Liver (tissue), 9 donors: ENCODE data around the gene CSNK1D. TPM values are rescaled to one million over a fixed set of nuclear protein-coding genes. Genes with fewer than 3 reads are reported as not detected.

Source experiments
- DNase-seq: peaks from one replicate; pipeline ENCODE4 v3.0.0-alpha.2; 2017; ENCODE audit warnings: low spot score
- H3K27ac ChIP-seq, 2 donors: one replicate each; pipeline ENCODE4 v1.7.0; 2013; ENCODE audit warnings: inconsistent platforms in 2 of 2, low read length in 2 of 2, control low read depth in 1 of 2, low read depth in 1 of 2, mild to moderate bottlenecking in 1 of 2
- H3K27me3 ChIP-seq, 4 donors: one replicate each; pipeline versions ENCODE4 v1.6.1 to v1.7.0; 2013; ENCODE audit warnings: low read length in 3 of 4, inconsistent platforms in 1 of 4, mild to moderate bottlenecking in 1 of 4, moderate library complexity in 1 of 4; ENCODE audit not compliant: control insufficient read depth in 4 of 4, insufficient read depth in 4 of 4
- H3K36me3 ChIP-seq, 4 donors: one replicate each; pipeline versions ENCODE4 v1.6.1 to v1.7.0; 2013; ENCODE audit warnings: low read length in 3 of 4, mild to moderate bottlenecking in 3 of 4, low read depth in 1 of 4, moderate library complexity in 1 of 4; ENCODE audit not compliant: control insufficient read depth in 4 of 4, insufficient read depth in 3 of 4
- H3K4me1 ChIP-seq, 4 donors: one replicate each; pipeline versions ENCODE4 v1.6.1 to v1.7.0; 2013; ENCODE audit warnings: low read length in 3 of 4, mild to moderate bottlenecking in 3 of 4, moderate library complexity in 1 of 4; ENCODE audit not compliant: control insufficient read depth in 4 of 4, insufficient read depth in 4 of 4
- H3K4me3 ChIP-seq, 3 donors: one replicate each; pipeline versions ENCODE4 v1.6.1 to v1.7.0; 2013; ENCODE audit warnings: low read length in 3 of 3, control low read depth in 1 of 3, low read depth in 1 of 3, mild to moderate bottlenecking in 1 of 3
- H3K9ac ChIP-seq, 2 donors: one replicate each; pipeline ENCODE4 v1.7.0; 2013; ENCODE audit warnings: low read length in 2 of 2, mild to moderate bottlenecking in 2 of 2, moderate library complexity in 2 of 2, control low read depth in 1 of 2, low read depth in 1 of 2
- H3K9me3 ChIP-seq, 4 donors: one replicate each; pipeline versions ENCODE4 v1.6.1 to v1.7.0; 2013; ENCODE audit warnings: low read length in 3 of 4; ENCODE audit not compliant: control insufficient read depth in 4 of 4
- EGR1 ChIP-seq, 2 donors: IDR thresholded peaks; 2 replicates each; pipeline ENCODE4 v1.6.1; 2016 to 2018; ENCODE audit warnings: antibody characterized with exemption in 2 of 2, low read depth in 2 of 2
- FOXA1 ChIP-seq: IDR thresholded peaks from 2 replicates; pipeline ENCODE4 v1.6.1; 2016; ENCODE audit warnings: antibody characterized with exemption
- GABPA ChIP-seq, 2 donors: IDR thresholded peaks in 1 of 2; conservative IDR thresholded peaks in 1 of 2; 2 replicates each; pipeline ENCODE4 v1.6.1; 2016; ENCODE audit warnings: antibody characterized with exemption in 2 of 2, mild to moderate bottlenecking in 1 of 2, moderate library complexity in 1 of 2
- HNF4A ChIP-seq, 2 donors: conservative IDR thresholded peaks; 2 replicates each; pipeline ENCODE4 v1.6.1; 2016; ENCODE audit warnings: antibody characterized with exemption in 2 of 2, mild to moderate bottlenecking in 2 of 2
- HNF4G ChIP-seq: IDR thresholded peaks from 2 replicates; pipeline ENCODE4 v1.6.1; 2016; ENCODE audit warnings: antibody characterized with exemption
- NR2F2 ChIP-seq: IDR thresholded peaks from 2 replicates; pipeline ENCODE4 v1.6.1; 2016; ENCODE audit warnings: antibody characterized with exemption
- RAD21 ChIP-seq, 2 donors: IDR thresholded peaks; 2 replicates each; pipeline ENCODE4 v1.6.1; 2016; ENCODE audit warnings: antibody characterized with exemption in 2 of 2, mild to moderate bottlenecking in 2 of 2
- SP1 ChIP-seq: IDR thresholded peaks from 2 replicates; pipeline ENCODE4 v1.6.1; 2018; ENCODE audit warnings: antibody characterized with exemption, mild to moderate bottlenecking
- YY1 ChIP-seq: IDR thresholded peaks from 2 replicates; pipeline ENCODE4 v1.6.1; 2016; ENCODE audit warnings: antibody characterized with exemption, mild to moderate bottlenecking
- WGBS: extraction: QIAGEN DNeasy Blood & Tissue Kit; methylation state at CpG from one replicate; pipeline ENCODE4 v1.1.7; 2013; 5-methylcytosine and 5-hydroxymethylcytosine counted together
- polyA plus RNA-seq, 2 donors: library from polyadenylated mRNA; stranded (reverse) in 1 of 2; unstranded in 1 of 2; fragments of 200-250 nt in 1 of 2; fragments of >200 nt in 1 of 2; fragmentation: Nextera tagmentation in 1 of 2; extraction: Ambion mirVana in 1 of 2; gene quantifications; one replicate each; pipeline versions ENCODE4 v1.2.1 to v1.2.3, GENCODE V29; 2013 to 2015
- total RNA-seq, 2 donors: library from RNA; depleted of rRNA; stranded (reverse); fragments of >200 nt; gene quantifications; one replicate each; pipeline ENCODE4 v1.2.3, GENCODE V29; 2014
- TF ChIP-seq, protein P1 (sequence below): IDR thresholded peaks from 2 replicates; pipeline ENCODE4 v1.6.1; 2016; ENCODE audit warnings: antibody characterized with exemption
- TF ChIP-seq, protein P2 (sequence below): IDR thresholded peaks from 2 replicates; pipeline ENCODE4 v1.6.1; 2016; ENCODE audit warnings: antibody characterized with exemption
- TF ChIP-seq, protein P3 (sequence below): IDR thresholded peaks from 2 replicates; pipeline ENCODE4 v1.6.1; 2016; ENCODE audit warnings: antibody characterized with exemption, mild to moderate bottlenecking
- TF ChIP-seq, protein P4 (sequence below): IDR thresholded peaks from 2 replicates; pipeline ENCODE4 v1.6.1; 2016; ENCODE audit warnings: antibody characterized with exemption
- donor health status: healthy.
- donor health status: healthy.
- donor health status: healthy.
- donor health status: healthy.
- donor health status: healthy.

The CSNK1D gene
- total and polyA plus RNA-seq, 4 donors, result 22.0 to 49.0 (median 34.2) TPM

DNA sequence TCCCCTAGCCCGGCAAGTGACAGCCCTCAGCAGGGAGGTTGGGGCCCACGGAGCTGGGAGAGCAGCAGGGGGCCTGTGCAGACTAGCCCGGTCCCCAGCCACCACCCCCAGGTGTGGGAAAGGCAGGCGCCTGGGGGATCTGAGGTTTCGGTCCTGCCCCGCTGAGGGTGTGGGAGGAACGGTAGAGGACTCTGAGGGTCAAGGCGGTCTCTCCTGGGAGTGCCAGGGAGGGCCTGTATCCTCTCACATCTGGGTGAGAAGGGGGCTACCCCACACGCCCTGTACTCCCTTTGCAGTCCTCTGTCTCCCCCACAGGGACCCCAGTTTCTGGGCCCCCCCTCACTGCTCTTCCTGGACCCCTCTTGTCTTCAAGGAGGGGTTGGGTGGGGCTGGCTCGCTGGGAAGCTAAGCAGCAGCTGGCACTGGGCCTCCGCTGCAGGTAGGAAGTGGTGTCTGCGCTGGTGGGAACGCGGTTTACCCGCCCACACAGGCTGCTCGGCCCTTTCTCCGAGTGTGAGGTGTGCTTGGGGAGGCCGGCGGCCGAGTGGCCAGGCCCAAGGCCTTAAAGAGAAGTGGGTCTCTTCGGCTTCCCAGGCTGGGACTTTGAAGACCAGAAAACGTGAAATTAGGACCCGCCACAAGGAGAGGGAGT is 28.5 kb upstream of the CSNK1D start:
- Histone ChIP-seq H3K27me3 (no peaks in the 10 kb centered on the region), H3K9me3 (no peaks in the 10 kb centered on the region), H3K36me3 (no peaks in the 10 kb centered on the region), H3K4me1 (peaks cover 4 to 25% (median 14%) of the 10 kb centered on the region in 4 donors), H3K9ac (no peak overlapping the region), H3K27ac (no peak overlapping the region), H3K4me3 (no peak overlapping the region)
- TF ChIP-seq, protein P1, sequence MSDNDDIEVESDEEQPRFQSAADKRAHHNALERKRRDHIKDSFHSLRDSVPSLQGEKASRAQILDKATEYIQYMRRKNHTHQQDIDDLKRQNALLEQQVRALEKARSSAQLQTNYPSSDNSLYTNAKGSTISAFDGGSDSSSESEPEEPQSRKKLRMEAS, result no peak
- no peak for TF ChIP-seq FOXA1
- no peak for TF ChIP-seq NR2F2
- no peak for TF ChIP-seq EGR1 (IDR thresholded peaks at IDR 0.05; ENCODE audit: low read depth in 2 of 2)
- TF ChIP-seq, protein P2, sequence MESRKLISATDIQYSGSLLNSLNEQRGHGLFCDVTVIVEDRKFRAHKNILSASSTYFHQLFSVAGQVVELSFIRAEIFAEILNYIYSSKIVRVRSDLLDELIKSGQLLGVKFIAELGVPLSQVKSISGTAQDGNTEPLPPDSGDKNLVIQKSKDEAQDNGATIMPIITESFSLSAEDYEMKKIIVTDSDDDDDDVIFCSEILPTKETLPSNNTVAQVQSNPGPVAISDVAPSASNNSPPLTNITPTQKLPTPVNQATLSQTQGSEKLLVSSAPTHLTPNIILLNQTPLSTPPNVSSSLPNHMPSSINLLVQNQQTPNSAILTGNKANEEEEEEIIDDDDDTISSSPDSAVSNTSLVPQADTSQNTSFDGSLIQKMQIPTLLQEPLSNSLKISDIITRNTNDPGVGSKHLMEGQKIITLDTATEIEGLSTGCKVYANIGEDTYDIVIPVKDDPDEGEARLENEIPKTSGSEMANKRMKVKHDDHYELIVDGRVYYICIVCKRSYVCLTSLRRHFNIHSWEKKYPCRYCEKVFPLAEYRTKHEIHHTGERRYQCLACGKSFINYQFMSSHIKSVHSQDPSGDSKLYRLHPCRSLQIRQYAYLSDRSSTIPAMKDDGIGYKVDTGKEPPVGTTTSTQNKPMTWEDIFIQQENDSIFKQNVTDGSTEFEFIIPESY, result no peak
- no peak for TF ChIP-seq RAD21 (IDR thresholded peaks at IDR 0.05)
- no peak for TF ChIP-seq HNF4A (conservative IDR thresholded peaks at IDR 0.05)
- TF ChIP-seq YY1, result no peak
- TF ChIP-seq SP1, result no peak
- TF ChIP-seq HNF4G, result no peak
- TF ChIP-seq, protein P3, sequence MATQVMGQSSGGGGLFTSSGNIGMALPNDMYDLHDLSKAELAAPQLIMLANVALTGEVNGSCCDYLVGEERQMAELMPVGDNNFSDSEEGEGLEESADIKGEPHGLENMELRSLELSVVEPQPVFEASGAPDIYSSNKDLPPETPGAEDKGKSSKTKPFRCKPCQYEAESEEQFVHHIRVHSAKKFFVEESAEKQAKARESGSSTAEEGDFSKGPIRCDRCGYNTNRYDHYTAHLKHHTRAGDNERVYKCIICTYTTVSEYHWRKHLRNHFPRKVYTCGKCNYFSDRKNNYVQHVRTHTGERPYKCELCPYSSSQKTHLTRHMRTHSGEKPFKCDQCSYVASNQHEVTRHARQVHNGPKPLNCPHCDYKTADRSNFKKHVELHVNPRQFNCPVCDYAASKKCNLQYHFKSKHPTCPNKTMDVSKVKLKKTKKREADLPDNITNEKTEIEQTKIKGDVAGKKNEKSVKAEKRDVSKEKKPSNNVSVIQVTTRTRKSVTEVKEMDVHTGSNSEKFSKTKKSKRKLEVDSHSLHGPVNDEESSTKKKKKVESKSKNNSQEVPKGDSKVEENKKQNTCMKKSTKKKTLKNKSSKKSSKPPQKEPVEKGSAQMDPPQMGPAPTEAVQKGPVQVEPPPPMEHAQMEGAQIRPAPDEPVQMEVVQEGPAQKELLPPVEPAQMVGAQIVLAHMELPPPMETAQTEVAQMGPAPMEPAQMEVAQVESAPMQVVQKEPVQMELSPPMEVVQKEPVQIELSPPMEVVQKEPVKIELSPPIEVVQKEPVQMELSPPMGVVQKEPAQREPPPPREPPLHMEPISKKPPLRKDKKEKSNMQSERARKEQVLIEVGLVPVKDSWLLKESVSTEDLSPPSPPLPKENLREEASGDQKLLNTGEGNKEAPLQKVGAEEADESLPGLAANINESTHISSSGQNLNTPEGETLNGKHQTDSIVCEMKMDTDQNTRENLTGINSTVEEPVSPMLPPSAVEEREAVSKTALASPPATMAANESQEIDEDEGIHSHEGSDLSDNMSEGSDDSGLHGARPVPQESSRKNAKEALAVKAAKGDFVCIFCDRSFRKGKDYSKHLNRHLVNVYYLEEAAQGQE, result no peak
- TF ChIP-seq GABPA (IDR thresholded peaks at IDR 0.05 in 1 of 2, conservative IDR thresholded peaks at IDR 0.05 in 1 of 2), result no peak
- WGBS, result 84% methylated on average over 23 of the region's 23 CpGs
- no peak for DNase-seq

DNA sequence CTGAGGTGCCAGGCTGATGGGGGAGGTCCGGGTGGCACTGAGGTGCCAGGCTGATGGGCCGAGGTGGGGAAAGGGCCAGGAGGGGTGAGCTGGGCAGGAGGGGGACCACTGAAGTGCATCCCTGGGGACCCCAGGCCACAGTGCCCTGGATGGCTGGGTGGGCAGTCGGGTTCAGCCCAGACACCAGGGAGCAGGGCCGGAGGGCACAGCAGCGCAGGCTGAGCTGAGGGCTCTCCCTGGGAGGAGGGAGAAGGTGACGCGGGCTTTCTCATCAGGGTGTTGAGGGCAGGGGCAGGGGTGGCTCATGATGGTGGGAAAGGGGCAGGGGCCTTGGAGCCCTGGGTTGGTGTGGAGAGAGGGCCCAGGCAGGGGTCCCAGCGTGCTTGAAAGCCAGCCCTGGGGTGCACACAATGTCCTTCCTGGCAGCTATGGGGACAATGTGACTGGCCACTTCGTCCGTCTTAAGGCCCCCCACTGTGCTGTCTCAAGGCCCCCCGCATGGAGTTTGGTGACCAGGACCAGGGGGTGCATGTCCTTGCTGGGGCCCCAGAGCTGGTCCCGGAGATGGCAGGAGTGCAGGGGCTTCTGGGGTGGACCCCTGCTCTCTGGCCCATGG is 27.9 kb upstream of the CSNK1D start:
- DNase-seq, result no peak
- Histone ChIP-seq H3K27ac (no peak overlapping the region), H3K4me1 (peaks cover 4 to 27% (median 14%) of the 10 kb centered on the region in 4 donors)

More for the DNA sequence above, 27.9 kb upstream of the CSNK1D start:
- 91% methylated on average over 12 of the region's 12 CpGs for WGBS
- Histone ChIP-seq H3K9ac (no peak overlapping the region), H3K36me3 (no peaks in the 10 kb centered on the region), H3K4me3 (no peak overlapping the region), H3K27me3 (no peaks in the 10 kb centered on the region), H3K9me3 (no peaks in the 10 kb centered on the region)
- TF ChIP-seq HNF4G (no peak), GABPA (IDR thresholded peaks at IDR 0.05 in 1 of 2, conservative IDR thresholded peaks at IDR 0.05 in 1 of 2) (no peak), NR2F2 (no peak)
- TF ChIP-seq, protein P1, result no peak
- TF ChIP-seq, protein P4, sequence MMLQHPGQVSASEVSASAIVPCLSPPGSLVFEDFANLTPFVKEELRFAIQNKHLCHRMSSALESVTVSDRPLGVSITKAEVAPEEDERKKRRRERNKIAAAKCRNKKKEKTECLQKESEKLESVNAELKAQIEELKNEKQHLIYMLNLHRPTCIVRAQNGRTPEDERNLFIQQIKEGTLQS, result no peak
